Endothelial cell of hepatic sinusoid (primary cell): ENCODE data around the gene AXIN2.
"Not testable (repeated sequence)": the region's sequence is repeated elsewhere in the genome, so short reads cannot be mapped to it uniquely, and the experiment has no call there.

ENCODE experiments used
- in situ Hi-C: cut with HindIII; loops from 2 replicates; pipeline ENCODE4 v1.10.0; 2017; ENCODE audit warnings: low sequenced_read_pairs

The AXIN2 gene

DNA sequence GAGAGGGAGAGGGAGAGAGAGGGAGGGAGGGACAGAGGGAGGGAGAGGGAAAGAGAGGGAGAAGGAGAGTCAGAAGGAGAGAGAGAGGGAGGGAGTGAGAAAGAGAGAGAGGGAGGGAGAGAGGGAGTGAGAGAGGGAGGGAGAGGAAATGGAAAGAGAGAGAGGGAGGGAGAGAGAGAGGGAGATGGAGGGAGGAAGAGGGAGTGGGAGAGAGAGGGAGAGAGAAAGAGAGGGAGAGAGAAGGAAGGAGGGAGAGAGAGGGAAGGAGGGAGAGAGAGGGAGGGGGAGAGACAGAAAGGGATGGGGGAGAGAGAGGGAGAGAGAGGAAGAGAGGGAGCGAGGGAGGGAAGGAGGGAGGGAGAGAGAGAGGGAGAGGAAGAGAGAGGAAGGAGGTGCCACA lies 72.8 kb downstream of the AXIN2 start:
- in situ Hi-C loops, result no loop called here

GRCh38 chr17:65487990-65488389 lies 73.5 kb downstream of the AXIN2 start:
- in situ Hi-C loops, result no loop called here

GRCh38 chr17:65487161-65487560 lies 74.3 kb downstream of the AXIN2 start:
- in situ Hi-C loops, result no loop called here

GRCh38 chr17:65485388-65486299 lies 75.8 kb downstream of the AXIN2 start:
- in situ Hi-C loops, result no loop called here

GRCh38 chr17:65484405-65484804 lies 77.0 kb downstream of the AXIN2 start:
- in situ Hi-C loops, result not testable (repeated sequence)

DNA sequence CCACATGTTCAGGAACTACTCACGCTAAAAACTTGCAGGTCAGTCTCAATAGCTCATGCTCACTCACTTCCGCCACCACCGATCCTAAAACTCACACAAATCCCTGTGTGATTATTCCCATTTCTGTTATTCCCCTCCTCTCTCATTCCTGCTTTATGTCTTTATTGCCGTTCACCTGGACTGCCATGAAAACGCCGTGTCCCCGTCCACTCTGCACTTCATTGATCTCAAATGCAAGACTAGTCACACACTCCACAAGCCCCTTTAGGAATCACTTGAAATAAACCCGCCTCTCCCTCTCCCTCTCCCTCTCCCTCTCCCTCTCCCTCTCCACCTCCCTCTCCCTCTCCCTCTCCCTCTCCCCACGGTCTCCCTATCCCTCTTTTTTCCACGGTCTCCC lies 78.0 kb downstream of the AXIN2 start:
- in situ Hi-C loops, result no loop called here

DNA sequence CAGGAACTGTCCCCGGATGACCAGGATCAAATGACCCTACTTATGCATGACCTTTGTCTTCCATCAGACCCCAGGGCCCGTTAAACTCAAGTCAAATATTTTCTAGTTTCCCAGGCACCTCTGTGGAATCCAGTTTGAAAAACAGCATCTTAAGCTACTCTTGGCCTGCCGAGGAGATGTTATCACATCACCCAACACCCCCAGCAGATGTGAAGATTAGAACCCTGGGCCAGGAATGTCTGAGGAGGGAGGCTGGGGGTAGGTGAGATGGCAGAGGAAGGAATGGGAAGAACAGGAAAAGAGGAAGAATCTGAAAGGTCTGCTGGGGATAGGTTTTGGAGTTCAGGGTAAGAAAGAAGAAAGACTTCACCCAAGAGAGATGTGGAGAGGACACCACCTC lies 79.2 kb downstream of the AXIN2 start:
- in situ Hi-C loops, result no loop called here

DNA sequence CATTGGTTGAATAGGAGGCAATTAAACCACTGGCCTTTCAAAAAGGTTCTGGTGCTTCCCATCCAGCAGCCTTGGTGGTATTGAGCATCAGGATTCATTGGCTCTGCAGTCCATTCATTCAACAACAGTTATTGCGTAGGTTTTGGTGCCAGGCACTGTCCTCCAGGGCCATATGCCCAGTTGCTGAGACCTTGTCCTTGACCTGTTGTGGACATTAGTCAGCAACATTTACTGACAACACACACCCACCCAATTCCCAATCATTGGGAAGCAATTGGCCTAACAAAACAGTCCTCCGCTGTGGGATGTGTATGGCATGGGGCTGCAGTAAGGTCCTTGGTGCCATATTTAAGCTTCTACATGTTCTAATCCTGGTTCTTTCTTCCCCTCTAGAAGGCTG lies 82.2 kb downstream of the AXIN2 start:
- in situ Hi-C loops, result no loop called here
